GM12878 (cell line): ENCODE measurements around the gene RPRD1A. TPM values are rescaled to one million over a fixed set of nuclear protein-coding genes. Genes with fewer than 3 reads are reported as not detected.

ENCODE experiments used
- E2F8 ChIP-seq: fragments of 450-650 bp; IDR thresholded peaks from 2 replicates; pipeline ENCODE4 v1.6.1; 2018; ENCODE audit warnings: mild to moderate bottlenecking, low read depth, moderate library complexity; ENCODE audit not compliant: partially characterized antibody
- ELK1 ChIP-seq: IDR thresholded peaks from 2 replicates; pipeline ENCODE4 v1.6.1; 2012; ENCODE audit warnings: low read depth, low read length, improper control_type of control experiment
- IKZF2 ChIP-seq, 2 experiments: fragments of 450-650 bp; IDR thresholded peaks; 2 replicates each; pipeline ENCODE4 v1.6.1; 2017; ENCODE audit warnings: mild to moderate bottlenecking in 2 of 2, moderate library complexity in 2 of 2
- JUND ChIP-seq: IDR thresholded peaks from 2 replicates; pipeline ENCODE4 v1.6.1; 2012; ENCODE audit warnings: low read depth, mild to moderate bottlenecking, low read length, improper control_type of control experiment, moderate library complexity
- NR2C1 ChIP-seq: fragments of 450-650 bp; IDR thresholded peaks from 2 replicates; pipeline ENCODE4 v1.6.1; 2017; ENCODE audit warnings: antibody characterized with exemption, mild to moderate bottlenecking, moderate library complexity
- NR2F1 ChIP-seq: fragments of 450-650 bp; conservative IDR thresholded peaks from 2 replicates; pipeline ENCODE4 v1.6.1; 2017; ENCODE audit warnings: mild to moderate bottlenecking
- ZBTB11 ChIP-seq: fragments of 450-650 bp; formaldehyde crosslinking; IDR thresholded peaks from 2 replicates; pipeline ENCODE4 v1.5.0; 2022; ENCODE audit warnings: mild to moderate bottlenecking, missing genetic modification characterization
- ZBTB4 ChIP-seq: fragments of 450-650 bp; formaldehyde crosslinking; IDR thresholded peaks from 2 replicates; pipeline ENCODE4 v1.4.0; 2022; ENCODE audit warnings: mild to moderate bottlenecking, moderate library complexity
- ZNF207 ChIP-seq: fragments of 450-650 bp; IDR thresholded peaks from 2 replicates; pipeline ENCODE4 v1.6.1; 2014; ENCODE audit warnings: antibody characterized with exemption, mild to moderate bottlenecking, borderline replicate concordance
- polyA plus RNA-seq, 11 experiments: library from polyadenylated mRNA; depleted of rRNA in 4 of 11; unstranded in 6 of 11; stranded (reverse) in 5 of 11; fragments of >200 nt; fragmentation: Nextera tagmentation in 4 of 11; fragmentation: Illumina TruSeq in 1 of 11; extraction: Ambion mirVana in 4 of 11; extraction: Trizol in 1 of 11; gene quantifications; 1 replicate in 1 of 11; 2 replicates in 10 of 11; pipeline versions ENCODE4 v1.2.1 to v1.2.3, GENCODE V29; 2011 to 2016; ENCODE audit warnings: inconsistent platforms in 2 of 11, missing spikeins in 2 of 11, low read depth in 1 of 11
- total RNA-seq, 4 experiments: library from RNA; depleted of rRNA in 3 of 4; stranded (reverse); fragments of >200 nt in 3 of 4; fragmentation: Illumina TruSeq in 1 of 4; extraction: Trizol in 1 of 4; gene quantifications; 2 replicates each; pipeline versions ENCODE4 v1.2.1 to v1.2.3, GENCODE V29; 2013 to 2021
- TF ChIP-seq, protein P1 (sequence below): fragments of 450-650 bp; conservative IDR thresholded peaks from 2 replicates; pipeline ENCODE4 v1.6.1; 2017; ENCODE audit warnings: mild to moderate bottlenecking, moderate library complexity

Gene RPRD1A
- total and polyA plus RNA-seq, 10 of the 15 experiments (the other 5 are each of a cell fraction or from before 2014, with no cell fraction given): 16.2 to 66.2 (median 36.2) TPM

DNA sequence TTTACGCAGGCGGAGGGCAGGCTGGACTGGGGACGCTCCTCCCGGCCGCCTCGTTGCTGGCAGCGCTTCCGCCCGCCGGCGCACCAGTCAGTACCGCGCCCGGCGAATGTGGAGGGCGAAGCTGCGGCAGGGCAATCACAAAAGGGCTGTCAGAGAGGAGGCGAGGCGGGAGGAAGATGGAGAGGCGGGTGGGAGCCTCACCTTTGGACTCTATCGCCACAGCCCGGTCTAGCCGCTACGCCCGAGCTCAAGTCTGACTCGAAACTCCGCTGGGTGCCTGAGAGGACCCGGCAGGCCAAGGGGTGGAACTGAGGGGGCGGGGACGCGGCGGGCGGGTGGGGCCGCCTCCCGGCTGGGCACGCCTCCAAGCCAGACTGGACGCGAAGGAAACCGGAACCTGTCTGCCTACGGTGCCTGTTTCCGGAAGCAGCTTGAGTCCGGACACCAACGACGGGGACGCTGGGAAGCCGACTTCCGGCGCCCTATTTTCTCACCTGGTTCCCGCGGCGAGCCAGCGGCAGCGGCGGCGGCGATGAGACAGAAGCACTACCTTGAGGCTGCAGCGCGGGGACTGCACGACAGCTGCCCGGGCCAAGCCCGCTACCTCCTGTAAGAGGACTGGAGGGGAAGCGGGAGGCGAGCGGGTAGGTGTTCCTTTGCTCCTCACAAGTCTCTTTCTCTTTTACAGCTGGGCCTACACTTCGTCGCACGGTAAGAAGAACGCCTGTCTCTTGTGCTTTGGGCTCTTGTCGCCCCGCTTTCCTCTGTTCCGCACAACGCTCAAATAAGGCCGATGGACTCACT lies 95.0 kb downstream of the RPRD1A start, which contains the start of gene RMP24 (continued):
- peak; percentile 93 for TF ChIP-seq ZBTB11
- TF ChIP-seq, protein P1, sequence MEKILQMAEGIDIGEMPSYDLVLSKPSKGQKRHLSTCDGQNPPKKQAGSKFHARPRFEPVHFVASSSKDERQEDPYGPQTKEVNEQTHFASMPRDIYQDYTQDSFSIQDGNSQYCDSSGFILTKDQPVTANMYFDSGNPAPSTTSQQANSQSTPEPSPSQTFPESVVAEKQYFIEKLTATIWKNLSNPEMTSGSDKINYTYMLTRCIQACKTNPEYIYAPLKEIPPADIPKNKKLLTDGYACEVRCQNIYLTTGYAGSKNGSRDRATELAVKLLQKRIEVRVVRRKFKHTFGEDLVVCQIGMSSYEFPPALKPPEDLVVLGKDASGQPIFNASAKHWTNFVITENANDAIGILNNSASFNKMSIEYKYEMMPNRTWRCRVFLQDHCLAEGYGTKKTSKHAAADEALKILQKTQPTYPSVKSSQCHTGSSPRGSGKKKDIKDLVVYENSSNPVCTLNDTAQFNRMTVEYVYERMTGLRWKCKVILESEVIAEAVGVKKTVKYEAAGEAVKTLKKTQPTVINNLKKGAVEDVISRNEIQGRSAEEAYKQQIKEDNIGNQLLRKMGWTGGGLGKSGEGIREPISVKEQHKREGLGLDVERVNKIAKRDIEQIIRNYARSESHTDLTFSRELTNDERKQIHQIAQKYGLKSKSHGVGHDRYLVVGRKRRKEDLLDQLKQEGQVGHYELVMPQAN: peak; percentile 61
- peak; percentile 87 for TF ChIP-seq E2F8
- no peak for TF ChIP-seq ZBTB4 (CRISPR knock-in tag)
- TF ChIP-seq NR2C1: no peak
- TF ChIP-seq IKZF2 (IDR thresholded peaks at IDR 0.05): peak; percentile 8 to 50; a peak in 3 of 4 replicates
- no peak for TF ChIP-seq JUND
- peak; percentile 94 for TF ChIP-seq ELK1
- no peak for TF ChIP-seq ZNF207
- TF ChIP-seq NR2F1: peak; percentile 74
